MCF 10A (cell line): ENCODE results near the gene PI4KA. TPM values are rescaled to one million over a fixed set of nuclear protein-coding genes. Genes with fewer than 3 reads are reported as not detected.

Source experiments
- BruUV-seq: library from RNA; stranded (reverse); fragments of 400-500 nt; replicated peaks from 2 replicates; lab custom pipeline; 2021; lab: Mats Ljungman, UMichigan
- CTCF ChIA-PET: fragments of 300-600 bp; sonication (Branson Sonifier 250); formaldehyde crosslinking; extraction: SDS; loops from one replicate; lab custom pipeline; 2021; ENCODE audit warnings: antibody characterized with exemption, inconsistent platforms; lab: Yijun Ruan, JAX
- POLR2A ChIA-PET: fragments of 300-600, 350-650 bp; sonication (Branson Sonifier 250); formaldehyde crosslinking; extraction: SDS; loops from one replicate; lab custom pipeline; 2020; ENCODE audit warnings: antibody characterized with exemption, inconsistent platforms; lab: Yijun Ruan, JAX
- DNase-seq: peaks from one replicate; pipeline ENCODE4 v3.0.0-alpha.2; 2018; ENCODE audit not compliant: unreplicated experiment
- H3K27ac Mint-ChIP-seq: one replicate; pipeline ENCODE4 v1.8.0; 2022; ENCODE audit warnings: mild to moderate bottlenecking, low read depth, mixed read lengths; ENCODE audit not compliant: unreplicated experiment
- H3K27me3 Mint-ChIP-seq: one replicate; pipeline ENCODE4 v1.8.0; 2022; ENCODE audit warnings: mixed read lengths; ENCODE audit not compliant: insufficient read depth, unreplicated experiment
- H3K36me3 Mint-ChIP-seq: one replicate; pipeline ENCODE4 v1.8.0; 2022; ENCODE audit warnings: mild to moderate bottlenecking, moderate library complexity, mixed read lengths; ENCODE audit not compliant: insufficient read depth, unreplicated experiment
- H3K4me1 Mint-ChIP-seq: one replicate; pipeline ENCODE4 v1.8.0; 2022; ENCODE audit warnings: mixed read lengths; ENCODE audit not compliant: insufficient read depth, unreplicated experiment
- H3K4me3 Mint-ChIP-seq: one replicate; pipeline ENCODE4 v1.8.0; 2022; ENCODE audit warnings: mild to moderate bottlenecking, moderate library complexity, mixed read lengths; ENCODE audit not compliant: unreplicated experiment
- H3K9me3 Mint-ChIP-seq: one replicate; pipeline ENCODE4 v1.8.0; 2022; ENCODE audit warnings: mixed read lengths; ENCODE audit not compliant: unreplicated experiment
- intact Hi-C: fragments of 100-400 bp; cut with micrococcal nuclease; formaldehyde crosslinking; loops from 2 replicates; pipeline ENCODE4 v1.14.1; 2022
- total RNA-seq: library from RNA; stranded (reverse); gene quantifications from 2 replicates; pipeline ENCODE4 v1.2.3, GENCODE V29; 2022
- TF ChIP-seq, protein P1 (sequence below): fragments of 200-600 bp; IDR thresholded peaks from one replicate; pipeline ENCODE4 v1.8.0; 2022; ENCODE audit warnings: antibody characterized with exemption, mild to moderate bottlenecking; ENCODE audit not compliant: unreplicated experiment

The PI4KA gene
- total RNA-seq, 1 experiment from 2014 or later: 39.0 TPM

DNA sequence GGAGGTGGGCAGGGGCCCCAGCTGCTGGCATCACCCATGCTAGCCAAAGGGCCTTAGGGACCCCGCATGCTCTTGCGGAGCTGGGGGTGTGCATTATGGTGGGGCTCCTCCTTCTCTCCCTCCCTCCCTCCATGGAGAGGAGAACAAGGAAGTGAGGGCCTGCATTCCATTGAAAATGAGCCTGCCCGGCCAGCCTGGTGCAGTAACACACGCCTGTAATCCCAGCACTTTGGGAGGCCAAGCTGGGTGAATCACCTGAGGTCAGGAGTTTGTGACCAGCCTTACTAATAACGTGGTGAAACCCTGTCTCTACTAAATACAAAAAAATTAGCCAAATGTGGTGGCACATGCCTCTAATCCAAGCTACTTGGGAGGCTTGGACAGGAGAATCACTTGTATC lies 22.6 kb upstream of the PI4KA start:
- Mint-ChIP-seq H3K9me3 (no peaks in the 10 kb centered on the region), H3K27me3 (no peaks in the 10 kb centered on the region), H3K36me3 (peaks cover 52% of the 10 kb centered on the region), H3K27ac (no peak overlapping the region), H3K4me1 (peaks cover 10% of the 10 kb centered on the region), H3K4me3 (no peak overlapping the region)
- DNase-seq: no peak
- POLR2A ChIA-PET: no interaction called here
- TF ChIP-seq, protein P1, sequence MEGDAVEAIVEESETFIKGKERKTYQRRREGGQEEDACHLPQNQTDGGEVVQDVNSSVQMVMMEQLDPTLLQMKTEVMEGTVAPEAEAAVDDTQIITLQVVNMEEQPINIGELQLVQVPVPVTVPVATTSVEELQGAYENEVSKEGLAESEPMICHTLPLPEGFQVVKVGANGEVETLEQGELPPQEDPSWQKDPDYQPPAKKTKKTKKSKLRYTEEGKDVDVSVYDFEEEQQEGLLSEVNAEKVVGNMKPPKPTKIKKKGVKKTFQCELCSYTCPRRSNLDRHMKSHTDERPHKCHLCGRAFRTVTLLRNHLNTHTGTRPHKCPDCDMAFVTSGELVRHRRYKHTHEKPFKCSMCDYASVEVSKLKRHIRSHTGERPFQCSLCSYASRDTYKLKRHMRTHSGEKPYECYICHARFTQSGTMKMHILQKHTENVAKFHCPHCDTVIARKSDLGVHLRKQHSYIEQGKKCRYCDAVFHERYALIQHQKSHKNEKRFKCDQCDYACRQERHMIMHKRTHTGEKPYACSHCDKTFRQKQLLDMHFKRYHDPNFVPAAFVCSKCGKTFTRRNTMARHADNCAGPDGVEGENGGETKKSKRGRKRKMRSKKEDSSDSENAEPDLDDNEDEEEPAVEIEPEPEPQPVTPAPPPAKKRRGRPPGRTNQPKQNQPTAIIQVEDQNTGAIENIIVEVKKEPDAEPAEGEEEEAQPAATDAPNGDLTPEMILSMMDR: no peak
- no TSS peak for BruUV-seq
- CTCF ChIA-PET: interaction anchor here (1.0 kb wide), 1 partner anchor 15 kb away, joined by 3 read pairs; no protein-coding TSS in a partner anchor
- intact Hi-C loops: no loop called here

- no TSS peak for BruUV-seq
- no peaks in the 10 kb centered on the region for H3K27me3 Mint-ChIP-seq
- no peaks in the 10 kb centered on the region for H3K9me3 Mint-ChIP-seq
- H3K4me3 Mint-ChIP-seq: no peak overlapping the region
- POLR2A ChIA-PET: interaction anchor here (0.7 kb wide), 1 partner anchor 71 kb away, joined by 3 read pairs; no protein-coding TSS in a partner anchor
- no peaks in the 10 kb centered on the region for H3K4me1 Mint-ChIP-seq
- DNase-seq: no peak
- TF ChIP-seq, protein P1: no peak
- intact Hi-C loops: no loop called here
- no peak overlapping the region for H3K27ac Mint-ChIP-seq
- CTCF ChIA-PET: interaction anchor here (1.4 kb wide), 1 partner anchor 8 kb away, joined by 3 read pairs; no protein-coding TSS in a partner anchor
- peaks cover 39% of the 10 kb centered on the region for H3K36me3 Mint-ChIP-seq
These were observed 19.1 kb upstream of the PI4KA start for GRCh38 chr22:20877715-20878114.

GRCh38 chr22:20875296-20875695 lies 16.7 kb upstream of the PI4KA start:
- no peaks in the 10 kb centered on the region for H3K9me3 Mint-ChIP-seq
- no peaks in the 10 kb centered on the region for H3K27me3 Mint-ChIP-seq
- TF ChIP-seq, protein P1: no peak
- no peak overlapping the region for H3K4me3 Mint-ChIP-seq
- H3K4me1 Mint-ChIP-seq: no peaks in the 10 kb centered on the region
- no peak for DNase-seq
- no TSS peak for BruUV-seq
- peaks cover 36% of the 10 kb centered on the region for H3K36me3 Mint-ChIP-seq
- no peak overlapping the region for H3K27ac Mint-ChIP-seq
- CTCF ChIA-PET: interaction anchor here (1.7 to 2.2 kb wide), 2 partner anchors 10 to 11 kb away, joined by 4 to 10 read pairs; no protein-coding TSS in a partner anchor
- POLR2A ChIA-PET: interaction anchor here (0.7 kb wide), 1 partner anchor 16 kb away, joined by 3 read pairs; no protein-coding TSS in a partner anchor
- intact Hi-C loops: no loop called here

GRCh38 chr22:20873214-20873613 lies 14.6 kb upstream of the PI4KA start:
- Mint-ChIP-seq H3K27ac (no peak overlapping the region), H3K4me3 (no peak overlapping the region), H3K4me1 (no peaks in the 10 kb centered on the region), H3K9me3 (no peaks in the 10 kb centered on the region), H3K36me3 (peaks cover 34% of the 10 kb centered on the region), H3K27me3 (no peaks in the 10 kb centered on the region)
- POLR2A ChIA-PET: interaction anchor here (0.6 kb wide), 1 partner anchor 12 kb away, joined by 3 read pairs; no protein-coding TSS in a partner anchor
- CTCF ChIA-PET: no interaction called here
- no TSS peak for BruUV-seq
- TF ChIP-seq, protein P1: no peak
- DNase-seq: no peak
- intact Hi-C loops: no loop called here
